Activated T-cell treated with anti-CD3 and anti-CD28 coated beads for 4 hours (primary cell): ENCODE data around the gene C11orf87.

Experiments
- DNase-seq: peaks from one replicate; pipeline ENCODE4 v3.0.0-alpha.2; 2020

The C11orf87 gene

GRCh38 chr11:109454857-109455256 is 32.9 kb downstream of the C11orf87 start:
- no peak for DNase-seq
